DOHH2 (cell line): Measurements from ENCODE around the gene ATF7IP2.
"Not testable (repeated sequence)": the region's sequence is repeated elsewhere in the genome, so short reads cannot be mapped to it uniquely, and the experiment has no call there.

ENCODE experiments used
- EZH2phosphoT487 ChIP-seq: fragments of 200-600 bp; sonication (generic); IDR thresholded peaks from 2 replicates; pipeline ENCODE4 v1.6.1; 2017; ENCODE audit warnings: borderline replicate concordance, mild to moderate bottlenecking, antibody characterized with exemption, low read length, moderate library complexity, mixed read lengths
- TF ChIP-seq, protein P1 (sequence below): fragments of 200-600 bp; sonication (generic); IDR thresholded peaks from one replicate; pipeline ENCODE4 v1.5.1; 2014; ENCODE audit warnings: antibody characterized with exemption, mild to moderate bottlenecking, low read depth, low read length; ENCODE audit not compliant: poor library complexity, severe bottlenecking

DNA sequence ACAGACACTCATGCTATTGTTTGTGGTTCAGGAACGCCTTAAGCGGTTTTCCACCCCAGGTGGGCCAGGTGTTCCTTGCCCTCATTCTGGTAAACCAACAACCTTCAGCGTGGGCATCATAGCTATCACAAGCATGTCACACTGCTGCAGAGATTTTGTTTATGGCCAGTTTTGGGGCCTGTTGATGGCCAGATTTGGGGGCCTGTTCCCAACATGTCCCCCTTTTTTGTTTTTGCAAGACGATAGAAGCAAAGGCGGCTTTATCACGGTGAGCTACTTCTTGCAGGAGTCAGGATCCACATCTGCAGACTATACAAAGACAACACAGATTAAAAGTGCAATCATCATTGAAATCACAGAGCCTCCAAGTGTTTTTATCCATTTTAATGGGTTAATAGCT is 32.3 kb downstream of the ATF7IP2 start:
- TF ChIP-seq, protein P1, sequence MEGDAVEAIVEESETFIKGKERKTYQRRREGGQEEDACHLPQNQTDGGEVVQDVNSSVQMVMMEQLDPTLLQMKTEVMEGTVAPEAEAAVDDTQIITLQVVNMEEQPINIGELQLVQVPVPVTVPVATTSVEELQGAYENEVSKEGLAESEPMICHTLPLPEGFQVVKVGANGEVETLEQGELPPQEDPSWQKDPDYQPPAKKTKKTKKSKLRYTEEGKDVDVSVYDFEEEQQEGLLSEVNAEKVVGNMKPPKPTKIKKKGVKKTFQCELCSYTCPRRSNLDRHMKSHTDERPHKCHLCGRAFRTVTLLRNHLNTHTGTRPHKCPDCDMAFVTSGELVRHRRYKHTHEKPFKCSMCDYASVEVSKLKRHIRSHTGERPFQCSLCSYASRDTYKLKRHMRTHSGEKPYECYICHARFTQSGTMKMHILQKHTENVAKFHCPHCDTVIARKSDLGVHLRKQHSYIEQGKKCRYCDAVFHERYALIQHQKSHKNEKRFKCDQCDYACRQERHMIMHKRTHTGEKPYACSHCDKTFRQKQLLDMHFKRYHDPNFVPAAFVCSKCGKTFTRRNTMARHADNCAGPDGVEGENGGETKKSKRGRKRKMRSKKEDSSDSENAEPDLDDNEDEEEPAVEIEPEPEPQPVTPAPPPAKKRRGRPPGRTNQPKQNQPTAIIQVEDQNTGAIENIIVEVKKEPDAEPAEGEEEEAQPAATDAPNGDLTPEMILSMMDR: not testable (repeated sequence)
- not testable (repeated sequence) for TF ChIP-seq EZH2phosphoT487
